ENCODE measurements around the gene PPM1F. TPM values are rescaled to one million over a fixed set of nuclear protein-coding genes. Genes with fewer than 3 reads are reported as not detected.

The PPM1F gene
- total and polyA plus RNA-seq, 2 donors (not counting 1 experiment from before 2014, with no cell fraction given): 18.1 to 30.0 TPM

GRCh38 chr22:21961886-21962654 lies 9.4 kb upstream of the PPM1F start:
- intact Hi-C loops (cut with micrococcal nuclease): no loop called here
- no peak for TF ChIP-seq EZH2 (IDR thresholded peaks at IDR 0.05; ENCODE audit: borderline replicate concordance, insufficient read depth, low read depth, low read length, poor library complexity, severe bottlenecking)
- no peak for TF ChIP-seq CTCF (IDR thresholded peaks at IDR 0.05)
- Mint-ChIP-seq H3K27me3 (no peaks in the 10 kb centered on the region), H3K9me3 (ENCODE audit: insufficient read depth) (no peaks in the 10 kb centered on the region), H3K27ac (no peak overlapping the region), H3K4me3 (no peak overlapping the region), H3K4me1 (no peaks in the 10 kb centered on the region)
- H2AFZ ChIP-seq (ENCODE audit: insufficient read depth, low read depth, low read length, poor library complexity, severe bottlenecking): no peak overlapping the region
- H3K9ac ChIP-seq (ENCODE audit: low read length): no peak overlapping the region
- WGBS (ENCODE audit: insufficient coverage): 96% methylated on average over 23 of the region's 23 CpGs
- H3K4me1 ChIP-seq (ENCODE audit: control insufficient read depth in 2 of 2, insufficient read depth in 2 of 2, low read length in 2 of 2): no peaks in the 10 kb centered on the region
- H3K27ac ChIP-seq (ENCODE audit: low read length in 2 of 2): no peak overlapping the region
- H3K27me3 ChIP-seq (replicated peaks in 1 of 4; ENCODE audit: control extremely low read depth in 1 of 4, control insufficient read depth in 3 of 4, insufficient read depth in 4 of 4, low read length in 3 of 4): no peaks in the 10 kb centered on the region
- no peak overlapping the region for H3K4me3 ChIP-seq (ENCODE audit: control extremely low read depth in 1 of 5, extremely low read depth in 1 of 5, insufficient read depth in 1 of 5, low read depth in 2 of 5, low read length in 4 of 5)
- ChIA-PET POLR2A (no interaction called here), CTCF (no interaction called here)
- peaks cover 0 to 70% of the 10 kb centered on the region in 2 experiments for H3K36me3 ChIP-seq (replicated peaks in 1 of 2; ENCODE audit: control extremely low read depth in 1 of 2, control insufficient read depth in 1 of 2, extremely low read depth in 1 of 2, insufficient read depth in 2 of 2, low read length in 1 of 2)
- no peak overlapping the region for H3K4me2 ChIP-seq (replicated peaks; ENCODE audit: low read depth, low read length, poor library complexity, severe bottlenecking)
- DNase-seq (no peak), ATAC-seq (ENCODE audit: low read depth) (no peak)
- no peaks in the 10 kb centered on the region for H4K20me1 ChIP-seq (ENCODE audit: control insufficient read depth, insufficient read depth, low read length, poor library complexity, severe bottlenecking)
- H3K79me2 ChIP-seq (ENCODE audit: control insufficient read depth, insufficient read depth, low read length): no peaks in the 10 kb centered on the region
- no peaks in the 10 kb centered on the region for H3K9me3 ChIP-seq (ENCODE audit: control extremely low read depth in 1 of 3, control insufficient read depth in 2 of 3, insufficient read depth in 1 of 3, low read length in 2 of 3)

DNA sequence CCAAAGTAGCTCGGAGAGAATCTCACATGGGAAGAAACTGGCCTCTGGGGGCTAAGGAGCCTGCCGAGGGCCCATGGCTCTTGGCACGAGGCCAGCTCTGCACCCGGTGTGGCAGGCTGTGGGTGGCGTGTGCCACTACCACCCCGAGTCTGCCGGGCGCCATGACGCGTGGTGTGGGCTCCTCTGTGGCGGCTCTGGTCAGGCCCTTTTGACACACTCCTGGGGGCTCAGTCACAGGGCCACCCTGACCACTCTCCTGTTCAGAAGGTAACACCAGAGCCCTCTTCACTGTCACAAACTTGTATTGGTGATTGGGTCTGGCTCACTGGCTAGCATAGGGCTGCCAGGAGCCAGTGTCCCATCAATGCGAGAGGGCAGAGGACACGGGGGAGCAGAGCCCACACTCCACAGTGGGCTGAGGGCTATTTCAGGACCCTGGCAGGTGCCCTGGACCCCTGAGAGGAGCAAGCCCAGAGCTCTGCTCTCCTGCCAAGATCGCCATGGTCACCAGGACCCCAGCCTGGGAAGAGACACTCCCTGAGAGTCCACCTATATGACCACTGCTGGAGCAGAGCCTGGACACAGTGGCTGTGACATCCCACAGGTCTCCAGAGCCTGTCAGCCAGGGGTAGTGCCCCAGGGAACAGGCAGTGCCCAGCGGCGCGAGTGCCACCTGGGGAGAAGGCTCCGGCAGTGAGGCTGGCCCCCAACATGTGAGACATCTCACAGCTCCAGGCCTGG lies 8.6 kb upstream of the PPM1F start:
- TF ChIP-seq EZH2 (IDR thresholded peaks at IDR 0.05; ENCODE audit: borderline replicate concordance, insufficient read depth, low read depth, low read length, poor library complexity, severe bottlenecking) (no peak), CTCF (IDR thresholded peaks at IDR 0.05) (no peak)

More for the DNA sequence above, 8.6 kb upstream of the PPM1F start:
- Histone ChIP-seq H3K27ac (ENCODE audit: low read length in 2 of 2) (no peak overlapping the region), H4K20me1 (ENCODE audit: control insufficient read depth, insufficient read depth, low read length, poor library complexity, severe bottlenecking) (no peaks in the 10 kb centered on the region), H3K9ac (ENCODE audit: low read length) (no peak overlapping the region), H3K4me2 (replicated peaks; ENCODE audit: low read depth, low read length, poor library complexity, severe bottlenecking) (no peak overlapping the region), H3K79me2 (ENCODE audit: control insufficient read depth, insufficient read depth, low read length) (no peaks in the 10 kb centered on the region), H3K27me3 (replicated peaks in 1 of 4; ENCODE audit: control extremely low read depth in 1 of 4, control insufficient read depth in 3 of 4, insufficient read depth in 4 of 4, low read length in 3 of 4) (no peaks in the 10 kb centered on the region), H2AFZ (ENCODE audit: insufficient read depth, low read depth, low read length, poor library complexity, severe bottlenecking) (no peak overlapping the region), H3K4me3 (ENCODE audit: control extremely low read depth in 1 of 5, extremely low read depth in 1 of 5, insufficient read depth in 1 of 5, low read depth in 2 of 5, low read length in 4 of 5) (no peak overlapping the region), H3K36me3 (replicated peaks in 1 of 2; ENCODE audit: control extremely low read depth in 1 of 2, control insufficient read depth in 1 of 2, extremely low read depth in 1 of 2, insufficient read depth in 2 of 2, low read length in 1 of 2) (peaks cover 0 to 63% of the 10 kb centered on the region in 2 experiments), H3K9me3 (ENCODE audit: control extremely low read depth in 1 of 3, control insufficient read depth in 2 of 3, insufficient read depth in 1 of 3, low read length in 2 of 3) (no peaks in the 10 kb centered on the region), H3K4me1 (ENCODE audit: control insufficient read depth in 2 of 2, insufficient read depth in 2 of 2, low read length in 2 of 2) (no peaks in the 10 kb centered on the region)
- intact Hi-C loops (cut with micrococcal nuclease): no loop called here
- no peaks in the 10 kb centered on the region for H3K9me3 Mint-ChIP-seq (ENCODE audit: insufficient read depth)
- WGBS (ENCODE audit: insufficient coverage): 96% methylated on average over 15 of the region's 18 CpGs
- no peaks in the 10 kb centered on the region for H3K4me1 Mint-ChIP-seq
- ChIA-PET POLR2A (no interaction called here), CTCF (no interaction called here)
- DNase-seq: no peak
- ATAC-seq (ENCODE audit: low read depth): no peak
- no peak overlapping the region for H3K4me3 Mint-ChIP-seq
- H3K27me3 Mint-ChIP-seq: no peaks in the 10 kb centered on the region
- no peak overlapping the region for H3K27ac Mint-ChIP-seq

All from B cell (primary cell).